HEK293 (cell line): ENCODE data around the gene NPW.
A peak's percentile ranks its signal among the peaks of the same experiment; 100 is the strongest.

Experiments
- EGR2 ChIP-seq: fragments of 450-650 bp; formaldehyde crosslinking; IDR thresholded peaks from 2 replicates; pipeline ENCODE4 v1.5.1; 2016; ENCODE audit warnings: low read depth, missing biosample characterization, missing genetic modification characterization
- GLIS2 ChIP-seq: fragments of 450-650 bp; formaldehyde crosslinking; IDR thresholded peaks from 2 replicates; pipeline ENCODE4 v1.5.1; 2016; ENCODE audit warnings: missing biosample characterization, missing genetic modification characterization
- HOXA7 ChIP-seq: sonication (generic); formaldehyde crosslinking; IDR thresholded peaks from 2 replicates; pipeline ENCODE4 v1.8.1; 2022; ENCODE audit warnings: missing genetic modification reagents, borderline replicate concordance
- KLF17 ChIP-seq: fragments of 450-650 bp; formaldehyde crosslinking; IDR thresholded peaks from 2 replicates; pipeline ENCODE4 v1.5.1; 2016; ENCODE audit warnings: missing biosample characterization, missing genetic modification characterization
- OVOL3 ChIP-seq: fragments of 450-650 bp; formaldehyde crosslinking; IDR thresholded peaks from 2 replicates; pipeline ENCODE4 v1.5.1; 2016; ENCODE audit warnings: missing biosample characterization, missing genetic modification characterization
- PATZ1 ChIP-seq: fragments of 450-650 bp; formaldehyde crosslinking; IDR thresholded peaks from 2 replicates; pipeline ENCODE4 v1.5.1; 2016; ENCODE audit warnings: missing biosample characterization, missing genetic modification characterization
- REST ChIP-seq: fragments of 450-650 bp; formaldehyde crosslinking; IDR thresholded peaks from 2 replicates; pipeline ENCODE4 v1.5.1; 2016; ENCODE audit warnings: missing biosample characterization, missing genetic modification characterization
- SETDB1 ChIP-seq: IDR thresholded peaks from one replicate; pipeline ENCODE4 v1.6.1; 2017; ENCODE audit warnings: mild to moderate bottlenecking, low read length, moderate library complexity, mixed read lengths; ENCODE audit not compliant: insufficient read length
- SP7 ChIP-seq: fragments of 450-650 bp; formaldehyde crosslinking; IDR thresholded peaks from 2 replicates; pipeline ENCODE4 v1.5.1; 2016; ENCODE audit warnings: missing biosample characterization, missing genetic modification characterization
- ZBTB17 ChIP-seq: fragments of 450-650 bp; formaldehyde crosslinking; IDR thresholded peaks from 2 replicates; pipeline ENCODE4 v1.5.1; 2016; ENCODE audit warnings: missing biosample characterization, missing genetic modification characterization
- ZBTB20 ChIP-seq: fragments of 450-650 bp; formaldehyde crosslinking; IDR thresholded peaks from 2 replicates; pipeline ENCODE4 v1.5.1; 2016; ENCODE audit warnings: missing biosample characterization, missing genetic modification characterization
- ZBTB8A ChIP-seq: fragments of 450-650 bp; formaldehyde crosslinking; IDR thresholded peaks from 2 replicates; pipeline ENCODE4 v1.5.1; 2016; ENCODE audit warnings: missing biosample characterization, missing genetic modification characterization
- ZEB2 ChIP-seq: fragments of 450-650 bp; formaldehyde crosslinking; IDR thresholded peaks from 2 replicates; pipeline ENCODE4 v1.5.1; 2016; ENCODE audit warnings: missing biosample characterization, missing genetic modification characterization
- ZFHX2 ChIP-seq: fragments of 450-650 bp; formaldehyde crosslinking; conservative IDR thresholded peaks from 2 replicates; pipeline ENCODE4 v1.5.1; 2016; ENCODE audit warnings: missing biosample characterization, missing genetic modification characterization
- ZFP69B ChIP-seq: fragments of 450-650 bp; formaldehyde crosslinking; IDR thresholded peaks from 2 replicates; pipeline ENCODE4 v1.5.1; 2016; ENCODE audit warnings: missing biosample characterization, missing genetic modification characterization
- ZIC2 ChIP-seq: fragments of 450-650 bp; formaldehyde crosslinking; IDR thresholded peaks from 2 replicates; pipeline ENCODE4 v1.5.1; 2016; ENCODE audit warnings: missing biosample characterization, missing genetic modification characterization
- ZNF341 ChIP-seq: fragments of 450-650 bp; formaldehyde crosslinking; IDR thresholded peaks from 2 replicates; pipeline ENCODE4; 2016; ENCODE audit warnings: low read depth, missing biosample characterization, missing genetic modification characterization
- ZNF37A ChIP-seq: fragments of 450-650 bp; IDR thresholded peaks from 2 replicates; pipeline ENCODE4 v1.5.1; 2018; ENCODE audit warnings: missing biosample characterization, missing genetic modification characterization
- ZNF423 ChIP-seq: fragments of 450-650 bp; formaldehyde crosslinking; IDR thresholded peaks from 2 replicates; pipeline ENCODE4 v1.5.1; 2016; ENCODE audit warnings: missing biosample characterization, missing genetic modification characterization
- ZNF426 ChIP-seq: fragments of 450-650 bp; formaldehyde crosslinking; IDR thresholded peaks from 2 replicates; pipeline ENCODE4 v1.5.1; 2017; ENCODE audit warnings: missing biosample characterization, missing genetic modification characterization, mild to moderate bottlenecking, inconsistent platforms, moderate library complexity
- ZNF629 ChIP-seq: fragments of 450-650 bp; formaldehyde crosslinking; IDR thresholded peaks from 2 replicates; pipeline ENCODE4 v1.5.1; 2017; ENCODE audit warnings: missing biosample characterization, missing genetic modification characterization
- ZNF747 ChIP-seq: fragments of 450-650 bp; formaldehyde crosslinking; IDR thresholded peaks from 2 replicates; pipeline ENCODE4 v1.5.1; 2016; ENCODE audit warnings: missing biosample characterization, missing genetic modification characterization
- ZNF777 ChIP-seq: fragments of 450-650 bp; formaldehyde crosslinking; IDR thresholded peaks from 2 replicates; pipeline ENCODE4 v1.5.1; 2017; ENCODE audit warnings: missing biosample characterization, missing genetic modification characterization, borderline replicate concordance
- ZNF792 ChIP-seq: fragments of 450-650 bp; formaldehyde crosslinking; IDR thresholded peaks from 2 replicates; pipeline ENCODE4 v1.5.1; 2016; ENCODE audit warnings: missing biosample characterization, missing genetic modification characterization
- ZXDB ChIP-seq: fragments of 450-650 bp; formaldehyde crosslinking; IDR thresholded peaks from 2 replicates; pipeline ENCODE4 v1.5.1; 2016; ENCODE audit warnings: missing biosample characterization, missing genetic modification characterization
- TF ChIP-seq, protein P1 (sequence below): fragments of 450-650 bp; formaldehyde crosslinking; IDR thresholded peaks from 2 replicates; pipeline ENCODE4 v1.5.1; 2016; ENCODE audit warnings: missing biosample characterization, missing genetic modification characterization
- TF ChIP-seq, protein P2 (sequence below): fragments of 450-650 bp; formaldehyde crosslinking; IDR thresholded peaks from 2 replicates; pipeline ENCODE4 v1.5.1; 2016; ENCODE audit warnings: missing biosample characterization, missing genetic modification characterization

Gene NPW

DNA sequence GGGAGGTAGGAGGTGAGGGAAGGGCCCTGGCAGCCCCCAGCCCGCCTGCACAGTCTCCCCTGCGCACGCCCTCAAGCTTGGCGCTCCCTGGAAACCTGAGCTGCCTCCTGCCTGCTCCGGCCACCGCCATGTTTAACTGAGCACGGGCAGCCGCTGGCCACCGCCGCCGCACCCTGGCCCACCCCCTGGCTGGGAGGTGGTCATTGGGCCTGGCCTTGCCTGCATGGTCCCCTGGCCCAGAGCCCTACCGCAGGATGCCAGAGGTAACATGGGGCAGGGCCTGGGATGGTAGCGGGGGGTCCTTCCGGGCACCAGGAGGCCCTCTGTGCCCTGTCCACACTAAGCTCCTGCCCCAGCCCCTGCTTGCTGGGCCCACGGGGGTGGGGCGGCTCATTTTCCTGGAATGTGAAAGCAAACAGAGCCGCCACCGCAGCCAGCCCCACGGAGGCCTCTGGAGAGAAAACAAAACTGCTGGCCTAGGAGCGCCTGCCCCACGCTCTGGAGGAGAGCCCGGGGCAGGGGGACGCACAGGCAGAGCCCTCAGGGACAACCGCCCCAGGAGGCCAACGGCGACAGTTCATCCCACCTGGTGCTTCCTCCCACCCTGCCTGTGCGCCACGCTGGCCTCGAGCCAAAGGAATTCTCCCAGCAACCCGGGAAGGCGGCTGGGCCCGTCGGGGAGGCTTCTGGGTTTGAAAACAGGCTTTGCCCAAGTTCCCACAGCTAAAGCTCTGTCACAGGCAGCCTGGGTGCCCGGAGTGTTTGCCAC is 16.0 kb downstream of the NPW start (continued):
- TF ChIP-seq REST: no peak
- TF ChIP-seq ZBTB17 (tag by site-specific recombination): peak; percentile 31; the same call in 1 of the 2 replicates
- 0 out of 2 replicates have a peak, but pooled peaks have one; percentile 44 for TF ChIP-seq ZNF341 (tag by site-specific recombination)
- TF ChIP-seq ZNF747 (tag by site-specific recombination): no peak
- TF ChIP-seq SETDB1: no peak
- TF ChIP-seq ZNF37A (tag by site-specific recombination): no peak
- peak; percentile 91 for TF ChIP-seq ZFHX2 (tag by site-specific recombination)
- TF ChIP-seq ZNF426 (tag by site-specific recombination): no peak
- 0 out of 2 replicates have a peak, but pooled peaks have one; percentile 19 for TF ChIP-seq KLF17 (tag by site-specific recombination)
- no peak for TF ChIP-seq ZBTB20
- TF ChIP-seq HOXA7 (CRISPR knock-in tag): no peak
- TF ChIP-seq ZNF777 (tag by site-specific recombination): peak; percentile 81
- peak; percentile 75 for TF ChIP-seq ZBTB8A
- TF ChIP-seq ZNF423 (tag by site-specific recombination): peak; percentile 76
- peak; percentile 24; the same call in 1 of the 2 replicates for TF ChIP-seq ZFP69B
- TF ChIP-seq ZNF629 (tag by site-specific recombination): no peak
- TF ChIP-seq ZNF792 (tag by site-specific recombination): no peak
- TF ChIP-seq, protein P1, sequence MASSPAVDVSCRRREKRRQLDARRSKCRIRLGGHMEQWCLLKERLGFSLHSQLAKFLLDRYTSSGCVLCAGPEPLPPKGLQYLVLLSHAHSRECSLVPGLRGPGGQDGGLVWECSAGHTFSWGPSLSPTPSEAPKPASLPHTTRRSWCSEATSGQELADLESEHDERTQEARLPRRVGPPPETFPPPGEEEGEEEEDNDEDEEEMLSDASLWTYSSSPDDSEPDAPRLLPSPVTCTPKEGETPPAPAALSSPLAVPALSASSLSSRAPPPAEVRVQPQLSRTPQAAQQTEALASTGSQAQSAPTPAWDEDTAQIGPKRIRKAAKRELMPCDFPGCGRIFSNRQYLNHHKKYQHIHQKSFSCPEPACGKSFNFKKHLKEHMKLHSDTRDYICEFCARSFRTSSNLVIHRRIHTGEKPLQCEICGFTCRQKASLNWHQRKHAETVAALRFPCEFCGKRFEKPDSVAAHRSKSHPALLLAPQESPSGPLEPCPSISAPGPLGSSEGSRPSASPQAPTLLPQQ (tag by site-specific recombination): peak; percentile 68; the same call in 1 of the 2 replicates
- TF ChIP-seq ZEB2 (tag by site-specific recombination): peak; percentile 37; the same call in 1 of the 2 replicates
- peak; percentile 97 for TF ChIP-seq ZIC2 (tag by site-specific recombination)
- TF ChIP-seq, protein P2, sequence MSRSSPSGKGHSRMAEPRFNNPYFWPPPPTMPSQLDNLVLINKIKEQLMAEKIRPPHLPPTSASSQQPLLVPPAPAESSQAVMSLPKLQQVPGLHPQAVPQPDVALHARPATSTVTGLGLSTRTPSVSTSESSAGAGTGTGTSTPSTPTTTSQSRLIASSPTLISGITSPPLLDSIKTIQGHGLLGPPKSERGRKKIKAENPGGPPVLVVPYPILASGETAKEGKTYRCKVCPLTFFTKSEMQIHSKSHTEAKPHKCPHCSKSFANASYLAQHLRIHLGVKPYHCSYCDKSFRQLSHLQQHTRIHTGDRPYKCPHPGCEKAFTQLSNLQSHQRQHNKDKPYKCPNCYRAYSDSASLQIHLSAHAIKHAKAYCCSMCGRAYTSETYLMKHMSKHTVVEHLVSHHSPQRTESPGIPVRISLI: no peak
- peak; percentile 50 for TF ChIP-seq ZXDB (tag by site-specific recombination)
- peak; percentile 29; the same call in 1 of the 2 replicates for TF ChIP-seq SP7 (tag by site-specific recombination)
- TF ChIP-seq PATZ1 (tag by site-specific recombination): peak; percentile 64; the same call in 1 of the 2 replicates
- TF ChIP-seq EGR2 (tag by site-specific recombination): peak; percentile 91
- no peak for TF ChIP-seq OVOL3 (tag by site-specific recombination)
- peak; percentile 60 for TF ChIP-seq GLIS2 (tag by site-specific recombination)
